DOHH2 (cell line): ENCODE measurements around the gene TWIST2.

Experiments
- EZH2phosphoT487 ChIP-seq: fragments of 200-600 bp; sonication (generic); IDR thresholded peaks from 2 replicates; pipeline ENCODE4 v1.6.1; 2017; ENCODE audit warnings: borderline replicate concordance, mild to moderate bottlenecking, antibody characterized with exemption, low read length, moderate library complexity, mixed read lengths
- TF ChIP-seq, protein P1 (sequence below): fragments of 200-600 bp; sonication (generic); IDR thresholded peaks from one replicate; pipeline ENCODE4 v1.5.1; 2014; ENCODE audit warnings: antibody characterized with exemption, mild to moderate bottlenecking, low read depth, low read length; ENCODE audit not compliant: poor library complexity, severe bottlenecking

GRCh38 chr2:238869293-238870124, 21.6 kb downstream of the TWIST2 start:
- TF ChIP-seq, protein P1, sequence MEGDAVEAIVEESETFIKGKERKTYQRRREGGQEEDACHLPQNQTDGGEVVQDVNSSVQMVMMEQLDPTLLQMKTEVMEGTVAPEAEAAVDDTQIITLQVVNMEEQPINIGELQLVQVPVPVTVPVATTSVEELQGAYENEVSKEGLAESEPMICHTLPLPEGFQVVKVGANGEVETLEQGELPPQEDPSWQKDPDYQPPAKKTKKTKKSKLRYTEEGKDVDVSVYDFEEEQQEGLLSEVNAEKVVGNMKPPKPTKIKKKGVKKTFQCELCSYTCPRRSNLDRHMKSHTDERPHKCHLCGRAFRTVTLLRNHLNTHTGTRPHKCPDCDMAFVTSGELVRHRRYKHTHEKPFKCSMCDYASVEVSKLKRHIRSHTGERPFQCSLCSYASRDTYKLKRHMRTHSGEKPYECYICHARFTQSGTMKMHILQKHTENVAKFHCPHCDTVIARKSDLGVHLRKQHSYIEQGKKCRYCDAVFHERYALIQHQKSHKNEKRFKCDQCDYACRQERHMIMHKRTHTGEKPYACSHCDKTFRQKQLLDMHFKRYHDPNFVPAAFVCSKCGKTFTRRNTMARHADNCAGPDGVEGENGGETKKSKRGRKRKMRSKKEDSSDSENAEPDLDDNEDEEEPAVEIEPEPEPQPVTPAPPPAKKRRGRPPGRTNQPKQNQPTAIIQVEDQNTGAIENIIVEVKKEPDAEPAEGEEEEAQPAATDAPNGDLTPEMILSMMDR, result no peak
- no peak for TF ChIP-seq EZH2phosphoT487
